NT2/D1 (cell line): ENCODE data around the gene SATB2.

Source experiments
- DNase-seq: peaks from one replicate; pipeline ENCODE4 v3.0.0-alpha.2; 2011; ENCODE audit warnings: low read depth, low spot score
- H3K27me3 ChIP-seq: 2 replicates; pipeline ENCODE4 v1.6.0; 2011; ENCODE audit warnings: mild to moderate bottlenecking; ENCODE audit not compliant: insufficient read length, insufficient read depth
- H3K36me3 ChIP-seq: 2 replicates; pipeline ENCODE4 v1.6.1; 2011; ENCODE audit warnings: mild to moderate bottlenecking, low read length, mixed read lengths; ENCODE audit not compliant: insufficient read depth, insufficient read length
- H3K4me1 ChIP-seq: 2 replicates; pipeline ENCODE4 v1.5.1; 2011; ENCODE audit not compliant: insufficient read depth, insufficient read length
- H3K4me3 ChIP-seq: 2 replicates; pipeline ENCODE4 v1.5.1; 2011; ENCODE audit warnings: low read depth; ENCODE audit not compliant: insufficient read length
- H3K9ac ChIP-seq: 2 replicates; pipeline ENCODE4 v1.6.0; 2011; ENCODE audit warnings: low read depth; ENCODE audit not compliant: insufficient read length
- H3K9me3 ChIP-seq: 2 replicates; pipeline ENCODE4 v1.5.1; 2011; ENCODE audit warnings: mild to moderate bottlenecking, low read length; ENCODE audit not compliant: insufficient read depth
- SUZ12 ChIP-seq: IDR thresholded peaks from 2 replicates; pipeline ENCODE4 v1.6.1; 2011; ENCODE audit not compliant: insufficient read length, insufficient read depth; ENCODE audit errors: extremely low read depth
- YY1 ChIP-seq: IDR thresholded peaks from 2 replicates; pipeline ENCODE4 v1.6.1; 2011; ENCODE audit not compliant: insufficient read length, insufficient read depth
- ZNF274 ChIP-seq: IDR thresholded peaks from 2 replicates; pipeline ENCODE4 v1.6.1; 2011; ENCODE audit warnings: mild to moderate bottlenecking, low read depth, low read length

SATB2 gene

GRCh38 chr2:199312931-199313330, 144.8 kb downstream of the SATB2 start:
- H3K27me3 ChIP-seq: no peaks in the 10 kb centered on the region
- no peak overlapping the region for H3K9ac ChIP-seq
- no peak for TF ChIP-seq SUZ12
- peaks cover 2% of the 10 kb centered on the region for H3K36me3 ChIP-seq
- no peak for DNase-seq
- no peaks in the 10 kb centered on the region for H3K9me3 ChIP-seq
- no peaks in the 10 kb centered on the region for H3K4me1 ChIP-seq
- no peak overlapping the region for H3K4me3 ChIP-seq

DNA sequence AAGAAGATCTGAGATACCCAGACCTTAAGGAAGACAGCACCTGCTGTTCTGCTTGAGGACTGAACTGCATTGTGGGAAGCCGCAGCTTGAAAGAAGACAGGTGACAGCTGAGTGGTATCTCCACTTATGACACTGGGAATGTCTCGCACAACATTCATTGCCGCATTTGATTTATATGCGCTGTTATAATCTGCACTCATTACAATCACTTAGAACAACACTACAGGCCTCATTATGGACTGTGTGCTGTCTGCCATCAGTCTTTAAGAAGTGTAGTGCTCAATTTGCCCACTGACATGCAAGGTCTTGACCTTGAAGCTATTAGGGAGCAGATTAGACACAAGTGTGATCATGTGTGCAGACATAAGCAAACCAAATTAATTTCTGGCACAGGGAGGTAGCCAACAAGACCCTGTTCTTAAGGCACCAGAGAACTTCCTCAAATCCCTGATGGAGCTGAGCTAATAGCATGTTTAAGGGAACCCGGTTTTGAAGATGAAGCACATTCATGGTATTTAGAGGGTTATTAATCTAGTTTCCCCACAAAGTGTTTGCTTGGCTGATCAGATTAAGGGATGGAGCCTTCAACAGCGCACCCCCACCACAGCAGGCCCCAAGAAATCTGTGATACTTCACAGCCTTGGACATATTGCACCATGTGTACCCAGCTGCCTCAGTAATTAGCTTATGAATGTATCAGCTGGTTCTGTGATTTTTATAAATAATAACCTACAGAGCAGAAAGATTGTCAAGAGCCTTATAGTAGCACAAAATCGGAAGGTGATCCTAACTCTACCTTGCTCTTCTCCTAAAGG, 146.8 kb downstream of the SATB2 start:
- DNase-seq: no peak
- Histone ChIP-seq H3K9ac (no peak overlapping the region), H3K4me1 (no peaks in the 10 kb centered on the region), H3K27me3 (no peaks in the 10 kb centered on the region), H3K36me3 (peaks cover 2% of the 10 kb centered on the region), H3K4me3 (no peak overlapping the region), H3K9me3 (no peaks in the 10 kb centered on the region)
- TF ChIP-seq ZNF274: no peak
- TF ChIP-seq SUZ12: no peak
- no peak for TF ChIP-seq YY1

- H3K4me1 ChIP-seq: no peaks in the 10 kb centered on the region
- peaks cover 2% of the 10 kb centered on the region for H3K36me3 ChIP-seq
- H3K9ac ChIP-seq: no peak overlapping the region
- H3K27me3 ChIP-seq: no peaks in the 10 kb centered on the region
- H3K9me3 ChIP-seq: no peaks in the 10 kb centered on the region
- DNase-seq: no peak
- no peak overlapping the region for H3K4me3 ChIP-seq
- no peak for TF ChIP-seq SUZ12
- TF ChIP-seq YY1: no peak
- TF ChIP-seq ZNF274: no peak
Measured at GRCh38 chr2:199309973-199310372, 147.8 kb downstream of the SATB2 start.

GRCh38 chr2:199309411-199309810, 148.3 kb downstream of the SATB2 start:
- Histone ChIP-seq H3K4me3 (no peak overlapping the region), H3K4me1 (no peaks in the 10 kb centered on the region), H3K9ac (no peak overlapping the region), H3K27me3 (no peaks in the 10 kb centered on the region), H3K36me3 (peaks cover 2% of the 10 kb centered on the region), H3K9me3 (no peaks in the 10 kb centered on the region)
- no peak for DNase-seq
- no peak for TF ChIP-seq YY1

DNA sequence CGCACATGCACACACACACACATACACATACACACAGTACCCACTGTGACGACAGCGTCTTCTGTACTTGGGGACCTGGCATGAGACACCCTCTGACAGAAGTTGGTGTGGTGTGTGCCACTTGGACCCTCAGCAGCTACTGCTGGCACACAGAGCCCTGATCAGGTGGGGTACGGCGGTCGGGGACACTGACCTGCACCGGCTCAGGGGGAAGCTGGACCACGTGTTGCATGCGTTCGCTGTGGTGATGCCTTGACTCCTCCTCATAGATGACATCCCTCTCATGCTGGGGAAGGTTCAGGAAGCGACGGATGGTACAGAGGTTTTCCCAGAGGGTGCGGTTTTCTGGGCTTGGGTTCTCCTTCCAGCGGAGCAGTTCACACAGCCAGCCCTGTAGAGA, 149.2 kb downstream of the SATB2 start:
- Histone ChIP-seq H3K4me3 (no peak overlapping the region), H3K36me3 (peaks cover 2% of the 10 kb centered on the region), H3K4me1 (no peaks in the 10 kb centered on the region), H3K27me3 (no peaks in the 10 kb centered on the region), H3K9me3 (no peaks in the 10 kb centered on the region), H3K9ac (no peak overlapping the region)
- TF ChIP-seq SUZ12 (no peak), YY1 (no peak), ZNF274 (no peak)
- no peak for DNase-seq

GRCh38 chr2:199307461-199307860, 150.3 kb downstream of the SATB2 start:
- Histone ChIP-seq H3K4me3 (no peak overlapping the region), H3K36me3 (peaks cover 2% of the 10 kb centered on the region), H3K4me1 (no peaks in the 10 kb centered on the region)

GRCh38 chr2:199306116-199306515, 151.6 kb downstream of the SATB2 start:
- peaks cover 2% of the 10 kb centered on the region for H3K36me3 ChIP-seq
- TF ChIP-seq ZNF274 (no peak), YY1 (no peak), SUZ12 (no peak)
- no peak for DNase-seq
- H3K27me3 ChIP-seq: no peaks in the 10 kb centered on the region
- H3K4me3 ChIP-seq: no peak overlapping the region
- no peak overlapping the region for H3K9ac ChIP-seq
- H3K9me3 ChIP-seq: no peaks in the 10 kb centered on the region
- no peaks in the 10 kb centered on the region for H3K4me1 ChIP-seq

More at GRCh38 chr2:199307461-199307860, 150.3 kb downstream of the SATB2 start:
- no peak for DNase-seq
- no peaks in the 10 kb centered on the region for H3K9me3 ChIP-seq
- TF ChIP-seq YY1: no peak
- TF ChIP-seq ZNF274: no peak
- no peak for TF ChIP-seq SUZ12
- no peak overlapping the region for H3K9ac ChIP-seq
- no peaks in the 10 kb centered on the region for H3K27me3 ChIP-seq
